MM.1S (cell line): Measurements from ENCODE around the gene GALNTL6.
"Not testable (repeated sequence)": the region's sequence is repeated elsewhere in the genome, so short reads cannot be mapped to it uniquely, and the experiment has no call there.

Experiments used
- DNase-seq: peaks from one replicate; pipeline ENCODE4 v3.0.0-alpha.2; 2015
- H2AFZ ChIP-seq: fragments of 300-600 bp; sonication (generic); 2 replicates; pipeline ENCODE4 v1.6.0; 2016; ENCODE audit warnings: antibody characterized with exemption, low read length
- H3F3A ChIP-seq: fragments of 300-600 bp; sonication (generic); 2 replicates; pipeline ENCODE4 v1.6.1; 2016; ENCODE audit warnings: mild to moderate bottlenecking, antibody characterized with exemption, low read length, moderate library complexity, mixed read lengths; ENCODE audit not compliant: insufficient read depth
- H3K27ac ChIP-seq: fragments of 300-600 bp; sonication (generic); 2 replicates; pipeline ENCODE4 v1.5.1; 2016; ENCODE audit warnings: mild to moderate bottlenecking, low read length
- H3K27me3 ChIP-seq: fragments of 300-600 bp; sonication (generic); replicated peaks from 2 replicates; pipeline ENCODE4 v1.6.0; 2016; ENCODE audit warnings: low read length; ENCODE audit not compliant: insufficient read depth
- H3K36me3 ChIP-seq: fragments of 300-600 bp; sonication (generic); replicated peaks from 2 replicates; pipeline ENCODE4 v1.6.1; 2016; ENCODE audit warnings: mild to moderate bottlenecking, low read length, mixed read lengths; ENCODE audit not compliant: insufficient read depth
- H3K4me1 ChIP-seq: fragments of 300-600 bp; sonication (generic); 2 replicates; pipeline ENCODE4 v1.6.1; 2016; ENCODE audit warnings: low read length, mixed read lengths
- H3K4me2 ChIP-seq: fragments of 300-600 bp; sonication (generic); 2 replicates; pipeline ENCODE4 v1.6.0; 2016; ENCODE audit warnings: low read depth, low read length
- H3K4me3 ChIP-seq: fragments of 300-600 bp; sonication (generic); 2 replicates; pipeline ENCODE4 v1.5.1; 2016; ENCODE audit warnings: low read length, mixed read lengths
- H3K79me2 ChIP-seq: fragments of 300-600 bp; sonication (generic); 2 replicates; pipeline ENCODE4 v1.6.1; 2016; ENCODE audit warnings: mixed run types, low read length, mixed read lengths
- H3K9ac ChIP-seq: fragments of 300-600 bp; sonication (generic); 2 replicates; pipeline ENCODE4 v1.6.1; 2016; ENCODE audit warnings: low read length, mixed read lengths
- H3K9me2 ChIP-seq: fragments of 300-600 bp; sonication (generic); replicated peaks from 2 replicates; pipeline ENCODE4 v1.6.1; 2016; ENCODE audit warnings: mild to moderate bottlenecking, low read length, mixed read lengths; ENCODE audit not compliant: insufficient read depth
- H3K9me3 ChIP-seq: fragments of 300-600 bp; sonication (generic); replicated peaks from 2 replicates; pipeline ENCODE4 v1.6.1; 2016; ENCODE audit warnings: mild to moderate bottlenecking, low read length, mixed read lengths; ENCODE audit not compliant: insufficient read depth
- H4K20me1 ChIP-seq: fragments of 300-600 bp; sonication (generic); 2 replicates; pipeline ENCODE4 v1.6.1; 2016; ENCODE audit warnings: mild to moderate bottlenecking, low read length, moderate library complexity, mixed read lengths; ENCODE audit not compliant: insufficient read depth
- CTCF ChIP-seq: fragments of 300-600 bp; sonication (generic); IDR thresholded peaks from 2 replicates; pipeline ENCODE4 v1.5.1; 2016; ENCODE audit warnings: antibody characterized with exemption, low read length, mixed read lengths
- EZH2 ChIP-seq: fragments of 300-600 bp; sonication (generic); optimal IDR thresholded peaks from 2 replicates; pipeline ENCODE3; 2017; ENCODE audit warnings: low read depth, mild to moderate bottlenecking, antibody characterized with exemption, low read length, mixed read lengths
- EZH2phosphoT487 ChIP-seq: fragments of 300-600 bp; sonication (generic); IDR thresholded peaks from 2 replicates; pipeline ENCODE4 v1.6.1; 2018; ENCODE audit warnings: antibody characterized with exemption, low read length

The GALNTL6 gene

GRCh38 chr4:172899861-172900260 is 1086.7 kb downstream of the GALNTL6 start:
- H2AFZ ChIP-seq, result no peak overlapping the region
- no peaks in the 10 kb centered on the region for H4K20me1 ChIP-seq
- H3K9me2 ChIP-seq, result no peaks in the 10 kb centered on the region
- H3K4me2 ChIP-seq, result no peak overlapping the region
- H3K27ac ChIP-seq, result no peak overlapping the region
- no peak for DNase-seq
- no peaks in the 10 kb centered on the region for H3K79me2 ChIP-seq
- TF ChIP-seq EZH2phosphoT487 (no peak), CTCF (no peak), EZH2 (no peak)
- no peaks in the 10 kb centered on the region for H3F3A ChIP-seq
- no peaks in the 10 kb centered on the region for H3K9me3 ChIP-seq
- H3K27me3 ChIP-seq, result no peaks in the 10 kb centered on the region
- H3K4me3 ChIP-seq, result no peak overlapping the region
- no peaks in the 10 kb centered on the region for H3K4me1 ChIP-seq
- H3K9ac ChIP-seq, result no peak overlapping the region
- no peaks in the 10 kb centered on the region for H3K36me3 ChIP-seq

- no peak for TF ChIP-seq EZH2
- no peak for TF ChIP-seq EZH2phosphoT487
- TF ChIP-seq CTCF, result no peak
- Histone ChIP-seq H3F3A (no peaks in the 10 kb centered on the region), H3K36me3 (no peaks in the 10 kb centered on the region), H3K27ac (no peak overlapping the region), H3K4me3 (no peak overlapping the region), H4K20me1 (no peaks in the 10 kb centered on the region), H3K9me2 (no peaks in the 10 kb centered on the region), H3K27me3 (no peaks in the 10 kb centered on the region), H3K79me2 (no peaks in the 10 kb centered on the region), H3K4me2 (no peak overlapping the region), H3K9me3 (no peaks in the 10 kb centered on the region), H3K9ac (no peak overlapping the region), H2AFZ (no peak overlapping the region), H3K4me1 (no peaks in the 10 kb centered on the region)
- DNase-seq, result no peak
Measured at GRCh38 chr4:172900900-172901299, 1087.7 kb downstream of the GALNTL6 start.

- not testable (repeated sequence) for H4K20me1 ChIP-seq, H3K9me3 ChIP-seq, H3K9ac ChIP-seq, DNase-seq, H2AFZ ChIP-seq, H3K27me3 ChIP-seq, H3F3A ChIP-seq, H3K79me2 ChIP-seq, H3K4me3 ChIP-seq, H3K4me2 ChIP-seq, H3K4me1 ChIP-seq, H3K9me2 ChIP-seq, H3K27ac ChIP-seq, H3K36me3 ChIP-seq
Measured at GRCh38 chr4:172912468-172912867, 1099.3 kb downstream of the GALNTL6 start.

GRCh38 chr4:172917403-172917802 is 1104.2 kb downstream of the GALNTL6 start:
- H3K36me3 ChIP-seq, H3K4me2 ChIP-seq, H3K9ac ChIP-seq, H3K4me1 ChIP-seq, H3K79me2 ChIP-seq, H3K27me3 ChIP-seq, H2AFZ ChIP-seq, DNase-seq, H3K27ac ChIP-seq, H3F3A ChIP-seq, H3K9me3 ChIP-seq, H3K4me3 ChIP-seq, H4K20me1 ChIP-seq, H3K9me2 ChIP-seq: not testable (repeated sequence)
